Neutrophil (primary cell): ENCODE data around the gene EXT2.
A peak's percentile ranks its signal among the peaks of the same experiment; 100 is the strongest.

Experiments
- H3K27ac ChIP-seq: fragments of 200-600 bp; sonication (generic); 2 replicates; pipeline ENCODE4 v1.5.1; 2016; ENCODE audit warnings: mild to moderate bottlenecking, moderate library complexity
- H3K27me3 ChIP-seq: fragments of 200-600 bp; sonication (generic); 2 replicates; pipeline ENCODE4 v1.6.0; 2016; ENCODE audit warnings: mild to moderate bottlenecking
- H3K36me3 ChIP-seq: fragments of 200-600 bp; sonication (generic); 2 replicates; pipeline ENCODE4 v1.5.1; 2017
- H3K4me1 ChIP-seq, 2 experiments: fragments of 200-600 bp in 1 of 2; sonication (generic) in 1 of 2; 1 replicate in 1 of 2; 2 replicates in 1 of 2; pipeline versions ENCODE4 v1.5.1 to v1.6.1; 2013 to 2016; ENCODE audit warnings: low read depth in 1 of 2, low read length in 1 of 2, mild to moderate bottlenecking in 1 of 2, moderate library complexity in 1 of 2; ENCODE audit not compliant: control insufficient read depth in 1 of 2, insufficient read depth in 1 of 2
- H3K4me3 ChIP-seq, 2 experiments: fragments of 200-600 bp in 1 of 2; sonication (generic) in 1 of 2; 1 replicate in 1 of 2; 2 replicates in 1 of 2; pipeline ENCODE4 v1.5.1; 2013 to 2016; ENCODE audit warnings: low read depth in 1 of 2, low read length in 1 of 2, mild to moderate bottlenecking in 1 of 2, moderate library complexity in 1 of 2
- H3K9me3 ChIP-seq: fragments of 200-600 bp; sonication (generic); 2 replicates; pipeline ENCODE4 v1.5.1; 2016
- TF ChIP-seq, protein P1 (sequence below): fragments of 200-600 bp; sonication (generic); IDR thresholded peaks from 2 replicates; pipeline ENCODE4 v1.5.1; 2016; ENCODE audit warnings: antibody characterized with exemption

The EXT2 gene

DNA sequence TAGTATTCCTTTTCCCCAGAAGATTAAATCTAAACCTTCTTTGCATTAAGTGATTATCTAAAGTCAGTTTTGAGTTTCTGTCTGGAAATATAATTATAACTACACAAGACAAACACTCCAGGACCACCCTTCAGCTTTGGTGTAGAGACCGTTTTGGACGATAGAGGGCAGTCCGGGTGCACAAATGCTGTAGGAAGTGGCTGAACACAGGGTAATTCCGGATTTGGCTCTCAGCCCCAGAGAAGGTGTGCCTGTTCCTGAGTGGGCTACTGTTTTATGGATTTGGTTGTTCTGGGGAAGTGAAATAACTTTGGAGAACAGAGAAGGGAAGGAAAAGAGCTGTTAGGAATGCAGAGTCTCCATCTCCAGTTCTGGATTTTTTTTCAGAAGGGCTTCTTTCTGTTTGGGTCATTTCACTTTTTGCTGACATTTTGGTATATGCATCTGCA, 14.8 kb downstream of the EXT2 start:
- Histone ChIP-seq H3K4me1 (peaks cover 4 to 21% of the 10 kb centered on the region in 2 experiments), H3K4me3 (no peak overlapping the region), H3K27ac (no peak overlapping the region), H3K27me3 (no peaks in the 10 kb centered on the region), H3K36me3 (peaks cover 13% of the 10 kb centered on the region), H3K9me3 (no peaks in the 10 kb centered on the region)
- TF ChIP-seq, protein P1, sequence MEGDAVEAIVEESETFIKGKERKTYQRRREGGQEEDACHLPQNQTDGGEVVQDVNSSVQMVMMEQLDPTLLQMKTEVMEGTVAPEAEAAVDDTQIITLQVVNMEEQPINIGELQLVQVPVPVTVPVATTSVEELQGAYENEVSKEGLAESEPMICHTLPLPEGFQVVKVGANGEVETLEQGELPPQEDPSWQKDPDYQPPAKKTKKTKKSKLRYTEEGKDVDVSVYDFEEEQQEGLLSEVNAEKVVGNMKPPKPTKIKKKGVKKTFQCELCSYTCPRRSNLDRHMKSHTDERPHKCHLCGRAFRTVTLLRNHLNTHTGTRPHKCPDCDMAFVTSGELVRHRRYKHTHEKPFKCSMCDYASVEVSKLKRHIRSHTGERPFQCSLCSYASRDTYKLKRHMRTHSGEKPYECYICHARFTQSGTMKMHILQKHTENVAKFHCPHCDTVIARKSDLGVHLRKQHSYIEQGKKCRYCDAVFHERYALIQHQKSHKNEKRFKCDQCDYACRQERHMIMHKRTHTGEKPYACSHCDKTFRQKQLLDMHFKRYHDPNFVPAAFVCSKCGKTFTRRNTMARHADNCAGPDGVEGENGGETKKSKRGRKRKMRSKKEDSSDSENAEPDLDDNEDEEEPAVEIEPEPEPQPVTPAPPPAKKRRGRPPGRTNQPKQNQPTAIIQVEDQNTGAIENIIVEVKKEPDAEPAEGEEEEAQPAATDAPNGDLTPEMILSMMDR, result peak; percentile 27

DNA sequence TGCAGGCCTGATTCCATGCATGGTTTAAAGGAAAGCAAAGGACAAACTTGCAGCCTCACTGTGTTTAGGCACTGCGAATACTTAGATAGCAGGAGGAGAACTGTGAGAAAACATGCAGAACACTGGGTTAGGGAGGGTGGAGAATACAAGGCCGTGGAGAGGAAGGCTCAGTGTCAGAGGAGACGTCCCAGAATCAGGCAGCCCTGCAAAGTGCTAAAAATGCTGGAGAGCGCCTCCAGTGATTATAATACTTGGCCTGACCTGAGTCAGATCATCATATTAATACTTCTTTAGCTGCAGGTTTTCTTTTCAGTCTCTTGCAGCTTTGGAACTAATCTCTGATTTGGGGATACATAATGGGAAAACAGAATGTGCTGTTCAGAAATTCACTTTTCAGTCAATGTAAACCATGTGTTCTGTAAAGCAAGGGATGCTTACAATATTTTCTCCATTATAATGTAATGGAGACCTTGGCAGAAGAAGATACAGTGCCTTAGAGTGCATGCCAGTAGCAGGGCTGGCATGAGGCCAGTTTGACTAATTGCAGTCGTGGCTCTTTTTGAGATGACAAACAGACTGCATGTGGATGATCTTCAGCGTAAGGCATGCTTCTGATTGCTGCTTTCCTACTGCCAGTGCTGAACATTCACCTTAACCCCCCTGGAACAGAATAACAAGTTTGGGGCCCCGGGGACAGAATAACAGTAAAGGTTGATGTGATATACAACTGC, 16.8 kb downstream of the EXT2 start:
- TF ChIP-seq, protein P1, result no peak
- no peak overlapping the region for H3K27ac ChIP-seq
- H3K9me3 ChIP-seq, result no peaks in the 10 kb centered on the region
- H3K36me3 ChIP-seq, result peaks cover 13% of the 10 kb centered on the region
- H3K4me3 ChIP-seq, result no peak overlapping the region
- H3K4me1 ChIP-seq, result peaks cover 4 to 33% of the 10 kb centered on the region in 2 experiments
- no peaks in the 10 kb centered on the region for H3K27me3 ChIP-seq

DNA sequence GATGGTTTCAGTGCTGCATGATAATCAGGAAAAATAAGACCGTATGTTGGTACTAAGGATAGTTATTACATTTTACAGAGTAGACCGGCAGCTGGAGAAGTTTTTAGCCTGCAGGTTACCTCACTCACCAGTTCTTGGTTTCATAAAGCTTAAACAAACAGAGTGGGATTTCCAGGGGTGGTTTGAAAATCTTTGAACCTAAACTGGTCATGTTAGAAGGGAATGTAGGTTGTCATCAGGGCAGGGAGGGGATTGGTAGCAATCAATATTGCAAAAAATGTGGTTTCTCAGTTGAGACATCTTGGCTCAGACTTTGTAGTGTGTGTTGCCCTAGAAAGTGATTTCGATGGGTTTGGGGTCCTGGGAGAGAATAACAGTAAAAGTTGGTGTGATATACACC, 17.5 kb downstream of the EXT2 start:
- Histone ChIP-seq H3K36me3 (peaks cover 9% of the 10 kb centered on the region), H3K27me3 (no peaks in the 10 kb centered on the region), H3K4me1 (peaks cover 4 to 33% of the 10 kb centered on the region in 2 experiments), H3K9me3 (no peaks in the 10 kb centered on the region), H3K27ac (no peak overlapping the region), H3K4me3 (no peak overlapping the region)
- TF ChIP-seq, protein P1, result no peak

DNA sequence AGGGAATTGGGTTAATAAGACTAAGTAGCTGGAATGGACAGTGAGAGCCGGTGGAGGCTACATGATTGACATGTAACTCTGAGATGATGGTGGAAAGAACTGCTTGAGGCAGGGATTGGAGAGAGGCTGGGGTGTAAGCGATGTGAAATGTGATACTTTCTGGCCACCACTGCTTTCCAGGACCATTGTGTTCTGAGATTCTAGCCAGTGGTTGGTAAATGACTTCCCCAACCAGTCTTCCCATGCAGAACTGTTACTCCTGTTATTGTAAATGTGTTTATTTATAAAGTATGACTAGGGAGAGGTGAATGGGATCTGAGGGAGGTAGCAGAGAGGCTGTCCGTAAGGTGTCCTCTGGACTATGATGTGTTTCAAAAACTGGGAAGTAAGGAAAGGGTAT, 18.1 kb downstream of the EXT2 start:
- Histone ChIP-seq H3K36me3 (peaks cover 7% of the 10 kb centered on the region), H3K27ac (no peak overlapping the region), H3K9me3 (no peaks in the 10 kb centered on the region), H3K4me3 (no peak overlapping the region), H3K27me3 (no peaks in the 10 kb centered on the region), H3K4me1 (peaks cover 4 to 33% of the 10 kb centered on the region in 2 experiments)
- TF ChIP-seq, protein P1, result no peak

DNA sequence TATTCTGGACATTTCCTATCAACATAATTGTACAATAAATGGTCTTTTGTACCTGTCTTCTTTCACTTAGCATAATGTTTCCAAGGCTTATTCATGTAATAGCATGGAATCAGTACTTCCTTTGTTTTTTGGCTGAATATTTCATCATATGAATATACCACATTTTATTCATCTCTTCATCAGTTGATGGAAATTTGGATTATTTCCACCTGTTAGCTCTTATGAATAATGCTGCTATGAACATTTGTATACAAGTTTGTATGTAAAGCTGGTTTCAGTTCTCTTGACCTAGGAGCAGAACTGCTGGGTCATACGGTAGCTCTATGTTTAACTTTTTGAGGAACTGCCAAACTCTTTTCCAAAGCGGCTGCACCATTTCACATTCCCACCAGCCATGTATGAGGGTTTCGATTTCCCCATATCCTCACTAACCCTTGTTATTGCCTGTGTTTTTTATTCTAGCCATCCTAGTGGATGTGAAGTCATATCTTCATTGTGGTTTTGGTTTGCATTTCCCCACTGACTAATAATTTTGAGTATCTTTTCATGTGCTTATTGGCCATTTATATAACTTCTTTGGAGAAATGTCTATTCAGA, 20.9 kb downstream of the EXT2 start:
- H3K9me3 ChIP-seq, result no peaks in the 10 kb centered on the region
- no peak overlapping the region for H3K27ac ChIP-seq
- TF ChIP-seq, protein P1, result no peak
- H3K36me3 ChIP-seq, result no peaks in the 10 kb centered on the region
- H3K4me1 ChIP-seq, result peaks cover 4 to 33% of the 10 kb centered on the region in 2 experiments
- H3K27me3 ChIP-seq, result no peaks in the 10 kb centered on the region
- H3K4me3 ChIP-seq, result no peak overlapping the region
